ENCODE data around the gene RELL1. TPM values are rescaled to one million over a fixed set of nuclear protein-coding genes. Genes with fewer than 3 reads are reported as not detected.

RELL1 gene
- total RNA-seq, 1 donor from 2014 or later = 21.2 TPM

DNA sequence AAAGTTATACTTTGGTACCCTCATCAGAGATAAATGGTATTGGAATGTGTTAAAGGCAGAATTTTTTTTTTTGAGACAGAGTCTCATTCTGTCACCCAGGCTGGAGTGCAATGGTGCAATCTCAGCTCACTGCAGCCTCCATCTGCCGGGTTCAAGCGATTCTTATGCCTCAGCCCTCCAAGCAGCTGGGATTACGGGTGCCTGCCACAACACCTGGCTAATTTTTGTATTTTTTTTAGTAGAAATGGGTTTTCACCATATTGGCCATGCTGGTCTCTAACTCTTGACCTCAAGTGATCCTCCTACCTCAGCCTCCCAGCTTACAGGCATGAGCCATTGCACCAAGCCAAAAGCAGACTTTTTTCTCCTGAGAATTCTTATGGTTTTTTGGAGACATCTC lies 11.4 kb upstream of the RELL1 start:
- peaks cover 2% of the 10 kb centered on the region for H3K36me3 Mint-ChIP-seq (ENCODE audit: unreplicated experiment)
- H3K27ac Mint-ChIP-seq (ENCODE audit: unreplicated experiment) = no peak overlapping the region
- TF ChIP-seq CTCF (IDR thresholded peaks at IDR 0.05; ENCODE audit: partially characterized antibody, unreplicated experiment) = no peak
- no peaks in the 10 kb centered on the region for H3K9me3 Mint-ChIP-seq (ENCODE audit: unreplicated experiment)
- peaks cover 3% of the 10 kb centered on the region for H3K4me1 Mint-ChIP-seq (ENCODE audit: low read depth, unreplicated experiment)
- no peaks in the 10 kb centered on the region for H3K27me3 Mint-ChIP-seq (ENCODE audit: unreplicated experiment)
- no peak overlapping the region for H3K4me3 Mint-ChIP-seq (ENCODE audit: unreplicated experiment)
- no peak for DNase-seq

DNA sequence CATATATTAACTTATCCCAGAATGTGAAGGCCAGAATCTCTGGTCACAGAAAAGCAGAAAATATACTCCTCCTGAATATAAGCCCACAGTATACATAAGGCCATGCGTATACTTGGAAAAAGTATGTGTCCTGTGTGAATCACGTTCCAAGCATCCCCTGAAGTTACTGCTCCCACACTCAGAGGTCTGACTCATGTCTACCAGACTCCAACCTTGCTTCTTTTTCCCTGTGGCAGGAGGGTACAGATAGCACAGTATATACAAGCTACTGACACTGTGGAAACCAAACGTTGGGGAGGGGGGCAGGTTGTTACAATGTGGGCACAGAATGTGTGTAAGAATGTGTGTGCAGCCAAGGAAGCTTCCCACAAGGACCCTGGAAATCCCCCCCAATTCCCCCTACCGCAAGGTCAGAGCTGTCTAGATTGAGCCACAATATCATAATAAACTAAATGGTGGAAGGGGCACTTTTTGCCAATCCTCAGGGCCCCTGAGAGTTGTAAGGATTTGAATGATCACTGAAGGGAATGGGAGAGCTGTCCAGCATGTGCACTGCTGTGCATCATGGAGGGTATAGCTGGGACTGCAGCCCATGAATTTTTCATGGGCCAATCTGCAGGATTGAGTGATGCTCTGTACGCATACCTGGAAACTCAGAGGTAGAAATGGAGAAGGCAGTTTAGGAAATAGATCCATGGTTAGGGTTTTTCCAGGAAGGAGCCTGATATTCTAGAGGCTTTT lies 7.4 kb upstream of the RELL1 start:
- no peak overlapping the region for H3K4me3 Mint-ChIP-seq (ENCODE audit: unreplicated experiment)
- no peak overlapping the region for H3K27ac Mint-ChIP-seq (ENCODE audit: unreplicated experiment)
- peaks cover 7% of the 10 kb centered on the region for H3K4me1 Mint-ChIP-seq (ENCODE audit: low read depth, unreplicated experiment)
- H3K27me3 Mint-ChIP-seq (ENCODE audit: unreplicated experiment) = no peaks in the 10 kb centered on the region
- no peak for TF ChIP-seq CTCF (IDR thresholded peaks at IDR 0.05; ENCODE audit: partially characterized antibody, unreplicated experiment)
- no peaks in the 10 kb centered on the region for H3K9me3 Mint-ChIP-seq (ENCODE audit: unreplicated experiment)
- DNase-seq = no peak
- H3K36me3 Mint-ChIP-seq (ENCODE audit: unreplicated experiment) = peaks cover 5% of the 10 kb centered on the region

DNA sequence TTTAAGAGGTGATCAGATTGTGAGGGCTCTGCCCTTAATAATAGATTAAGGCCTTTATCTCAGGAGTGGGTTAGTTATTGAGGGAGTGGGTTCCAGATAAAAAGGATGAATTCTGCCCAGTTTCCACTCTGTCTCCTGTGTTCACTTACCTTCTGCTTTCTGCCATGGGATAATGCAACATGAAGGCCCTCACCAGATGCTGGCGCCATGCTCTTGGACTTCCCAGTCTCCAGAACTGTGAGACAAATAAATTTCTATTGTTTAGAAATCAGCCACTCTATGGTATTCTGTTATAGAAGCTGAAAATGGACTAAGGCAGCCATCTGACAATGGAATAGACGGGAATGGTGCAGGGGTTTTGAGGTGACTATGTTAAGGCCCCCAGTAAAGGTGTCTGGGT lies 6.9 kb upstream of the RELL1 start:
- Mint-ChIP-seq H3K27ac (ENCODE audit: unreplicated experiment) (no peak overlapping the region), H3K27me3 (ENCODE audit: unreplicated experiment) (no peaks in the 10 kb centered on the region), H3K4me1 (ENCODE audit: low read depth, unreplicated experiment) (peaks cover 7% of the 10 kb centered on the region), H3K36me3 (ENCODE audit: unreplicated experiment) (peaks cover 5% of the 10 kb centered on the region), H3K9me3 (ENCODE audit: unreplicated experiment) (no peaks in the 10 kb centered on the region), H3K4me3 (ENCODE audit: unreplicated experiment) (no peak overlapping the region)
- TF ChIP-seq CTCF (IDR thresholded peaks at IDR 0.05; ENCODE audit: partially characterized antibody, unreplicated experiment) = no peak
- no peak for DNase-seq

- no peaks in the 10 kb centered on the region for H3K27me3 Mint-ChIP-seq (ENCODE audit: unreplicated experiment)
- no peak for TF ChIP-seq CTCF (IDR thresholded peaks at IDR 0.05; ENCODE audit: partially characterized antibody, unreplicated experiment)
- H3K27ac Mint-ChIP-seq (ENCODE audit: unreplicated experiment) = no peak overlapping the region
- peaks cover 9% of the 10 kb centered on the region for H3K4me1 Mint-ChIP-seq (ENCODE audit: low read depth, unreplicated experiment)
- no peak for DNase-seq
- no peaks in the 10 kb centered on the region for H3K9me3 Mint-ChIP-seq (ENCODE audit: unreplicated experiment)
- H3K4me3 Mint-ChIP-seq (ENCODE audit: unreplicated experiment) = no peak overlapping the region
- peaks cover 5% of the 10 kb centered on the region for H3K36me3 Mint-ChIP-seq (ENCODE audit: unreplicated experiment)
Observed at GRCh38 chr4:37690976-37691375, 4.8 kb upstream of the RELL1 start.

DNA sequence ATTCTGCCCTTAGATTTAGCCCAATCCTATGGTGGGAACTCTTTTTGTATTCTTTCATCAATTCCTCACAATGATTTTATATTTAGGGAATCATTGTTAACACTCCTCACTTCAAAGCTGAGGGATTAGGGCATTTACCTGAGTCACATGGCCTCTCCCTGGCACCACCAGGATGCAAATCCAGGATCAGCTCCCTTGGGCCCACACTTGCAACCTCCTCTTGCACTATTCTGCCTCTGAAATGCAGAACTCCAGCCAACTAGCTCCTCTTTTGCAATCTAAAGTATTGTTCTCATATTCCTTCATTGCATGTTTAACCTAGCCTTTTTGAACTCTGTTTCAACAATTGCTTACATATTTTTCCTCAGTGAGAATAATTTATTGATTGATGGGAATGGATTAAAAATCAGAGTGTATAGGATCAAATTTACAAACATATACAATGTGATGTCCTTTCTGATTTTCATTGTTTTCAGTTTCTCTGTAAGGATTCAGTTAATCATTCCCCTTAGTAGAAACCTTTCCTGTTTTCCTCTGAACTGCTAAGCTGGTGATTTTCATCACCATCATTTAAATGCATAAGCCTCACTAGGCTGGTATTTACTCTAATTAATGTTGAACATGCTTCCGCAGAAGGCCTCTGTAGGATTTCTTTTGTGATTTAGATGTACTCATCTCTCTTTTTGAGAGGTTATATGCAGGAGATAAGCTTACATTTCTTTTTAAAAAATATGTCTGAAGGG lies 3.3 kb upstream of the RELL1 start:
- no peaks in the 10 kb centered on the region for H3K9me3 Mint-ChIP-seq (ENCODE audit: unreplicated experiment)
- H3K27ac Mint-ChIP-seq (ENCODE audit: unreplicated experiment) = no peak overlapping the region
- peaks cover 3% of the 10 kb centered on the region for H3K27me3 Mint-ChIP-seq (ENCODE audit: unreplicated experiment)
- no peak for DNase-seq
- no peak for TF ChIP-seq CTCF (IDR thresholded peaks at IDR 0.05; ENCODE audit: partially characterized antibody, unreplicated experiment)
- H3K4me3 Mint-ChIP-seq (ENCODE audit: unreplicated experiment) = no peak overlapping the region
- H3K36me3 Mint-ChIP-seq (ENCODE audit: unreplicated experiment) = peaks cover 5% of the 10 kb centered on the region
- peaks cover 12% of the 10 kb centered on the region for H3K4me1 Mint-ChIP-seq (ENCODE audit: low read depth, unreplicated experiment)

Measured in glutamatergic neuron (in vitro differentiated cells).